Prostate gland (tissue), 2 donors: ENCODE measurements around the gene ENO2. TPM values are rescaled to one million over a fixed set of nuclear protein-coding genes. Genes with fewer than 3 reads are reported as not detected.

Source experiments
- DNase-seq: peaks from one replicate; pipeline ENCODE4 v3.0.0-alpha.2; 2019; ENCODE audit warnings: low spot score
- H3K27ac ChIP-seq, 2 donors: fragments of 200-600 bp; sonication (generic); 2 replicates each; pipeline ENCODE4 v1.5.1; 2017 to 2019
- H3K27me3 ChIP-seq: fragments of 200-600 bp; sonication (generic); replicated peaks from 2 replicates; pipeline ENCODE4 v1.5.1; 2019; ENCODE audit not compliant: insufficient read depth
- H3K36me3 ChIP-seq, 2 donors: fragments of 200-600 bp; sonication (generic); 1 replicate in 1 of 2; 2 replicates in 1 of 2; pipeline versions ENCODE4 v1.5.1 to v1.8.1; 2017 to 2019
- H3K4me1 ChIP-seq: fragments of 200-600 bp; sonication (generic); replicated peaks from 2 replicates; pipeline ENCODE4 v1.5.1; 2019
- H3K4me3 ChIP-seq, 2 donors: fragments of 200-600 bp; sonication (generic); 2 replicates each; pipeline ENCODE4 v1.5.1; 2017 to 2019
- H3K9me3 ChIP-seq: fragments of 200-600 bp; sonication (generic); 2 replicates; pipeline ENCODE4 v1.5.1; 2017
- POLR2A ChIP-seq: fragments of 450-650 bp; IDR thresholded peaks from one replicate; pipeline ENCODE4 v1.6.1; 2016; ENCODE audit warnings: antibody characterized with exemption, mild to moderate bottlenecking
- POLR2AphosphoS5 ChIP-seq: sonication (generic); formaldehyde crosslinking; IDR thresholded peaks from one replicate; pipeline ENCODE4 v1.6.1; 2017; ENCODE audit warnings: antibody characterized with exemption
- WGBS: methylation state at CpG from one replicate; pipeline ENCODE4 v1.1.5; 2018; 5-methylcytosine and 5-hydroxymethylcytosine counted together
- intact Hi-C: fragments of 100-400 bp; cut with DNase I; formaldehyde crosslinking; loops from one replicate; pipeline ENCODE4 v1.14.2; 2022
- total RNA-seq, 2 donors: library from RNA; depleted of rRNA; stranded (reverse); fragments of >200 nt; gene quantifications; one replicate each; pipeline ENCODE4 v1.1.0, GENCODE V29; 2016
- TF ChIP-seq, protein P1 (sequence below), 4 experiments: fragments of 200-600 bp in 2 of 4; fragments of 450-650 bp in 2 of 4; sonication (generic) in 2 of 4; IDR thresholded peaks; 1 replicate in 3 of 4; 2 replicates in 1 of 4; pipeline ENCODE4 v1.5.1; 2016 to 2019; ENCODE audit warnings: antibody characterized with exemption in 4 of 4, mild to moderate bottlenecking in 2 of 4, moderate library complexity in 2 of 4

ENO2 gene
- total RNA-seq, 2 donors from 2014 or later, result 6.9 to 13.0 TPM

DNA sequence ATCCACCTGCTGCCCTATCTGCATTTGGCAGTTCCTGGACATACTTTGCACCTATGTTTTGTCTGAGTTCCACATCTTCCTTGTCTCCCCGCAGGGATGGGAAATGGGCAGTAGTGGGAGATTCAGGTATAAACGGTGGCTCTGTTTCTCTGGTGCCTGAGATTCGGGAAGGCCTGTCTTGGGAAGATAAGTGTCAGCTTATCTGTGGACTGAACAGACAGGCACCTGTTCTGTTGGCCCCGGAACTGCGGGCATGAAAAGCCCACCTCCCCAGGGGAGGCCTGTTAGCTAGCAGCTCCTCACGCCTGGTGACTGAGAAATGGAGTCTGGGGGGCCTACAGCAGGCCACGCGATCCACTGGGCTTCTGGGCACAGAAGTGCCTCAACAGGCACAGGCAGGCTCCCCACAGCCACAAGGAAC, 50.2 kb downstream of the ENO2 start:
- H3K4me1 ChIP-seq, result peaks cover 29% of the 10 kb centered on the region
- no peaks in the 10 kb centered on the region for H3K9me3 ChIP-seq
- 41% methylated on average over 8 of the region's 8 CpGs for WGBS
- intact Hi-C loops, result loop anchor here (10.0 kb wide), 1 partner anchor 90 kb away; the partner anchor contains the start of gene SPSB2
- DNase-seq, result no peak
- H3K27ac ChIP-seq, result peak overlapping the region; percentile 97 to 98
- TF ChIP-seq POLR2AphosphoS5, result no peak
- TF ChIP-seq POLR2A, result no peak
- TF ChIP-seq, protein P1, sequence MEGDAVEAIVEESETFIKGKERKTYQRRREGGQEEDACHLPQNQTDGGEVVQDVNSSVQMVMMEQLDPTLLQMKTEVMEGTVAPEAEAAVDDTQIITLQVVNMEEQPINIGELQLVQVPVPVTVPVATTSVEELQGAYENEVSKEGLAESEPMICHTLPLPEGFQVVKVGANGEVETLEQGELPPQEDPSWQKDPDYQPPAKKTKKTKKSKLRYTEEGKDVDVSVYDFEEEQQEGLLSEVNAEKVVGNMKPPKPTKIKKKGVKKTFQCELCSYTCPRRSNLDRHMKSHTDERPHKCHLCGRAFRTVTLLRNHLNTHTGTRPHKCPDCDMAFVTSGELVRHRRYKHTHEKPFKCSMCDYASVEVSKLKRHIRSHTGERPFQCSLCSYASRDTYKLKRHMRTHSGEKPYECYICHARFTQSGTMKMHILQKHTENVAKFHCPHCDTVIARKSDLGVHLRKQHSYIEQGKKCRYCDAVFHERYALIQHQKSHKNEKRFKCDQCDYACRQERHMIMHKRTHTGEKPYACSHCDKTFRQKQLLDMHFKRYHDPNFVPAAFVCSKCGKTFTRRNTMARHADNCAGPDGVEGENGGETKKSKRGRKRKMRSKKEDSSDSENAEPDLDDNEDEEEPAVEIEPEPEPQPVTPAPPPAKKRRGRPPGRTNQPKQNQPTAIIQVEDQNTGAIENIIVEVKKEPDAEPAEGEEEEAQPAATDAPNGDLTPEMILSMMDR (IDR thresholded peaks at IDR 0.05), result no peak
- H3K36me3 ChIP-seq, result peaks cover 0 to 18% of the 10 kb centered on the region in 2 donors
- peak overlapping the region; percentile 53 to 85 for H3K4me3 ChIP-seq
- H3K27me3 ChIP-seq, result no peaks in the 10 kb centered on the region

DNA sequence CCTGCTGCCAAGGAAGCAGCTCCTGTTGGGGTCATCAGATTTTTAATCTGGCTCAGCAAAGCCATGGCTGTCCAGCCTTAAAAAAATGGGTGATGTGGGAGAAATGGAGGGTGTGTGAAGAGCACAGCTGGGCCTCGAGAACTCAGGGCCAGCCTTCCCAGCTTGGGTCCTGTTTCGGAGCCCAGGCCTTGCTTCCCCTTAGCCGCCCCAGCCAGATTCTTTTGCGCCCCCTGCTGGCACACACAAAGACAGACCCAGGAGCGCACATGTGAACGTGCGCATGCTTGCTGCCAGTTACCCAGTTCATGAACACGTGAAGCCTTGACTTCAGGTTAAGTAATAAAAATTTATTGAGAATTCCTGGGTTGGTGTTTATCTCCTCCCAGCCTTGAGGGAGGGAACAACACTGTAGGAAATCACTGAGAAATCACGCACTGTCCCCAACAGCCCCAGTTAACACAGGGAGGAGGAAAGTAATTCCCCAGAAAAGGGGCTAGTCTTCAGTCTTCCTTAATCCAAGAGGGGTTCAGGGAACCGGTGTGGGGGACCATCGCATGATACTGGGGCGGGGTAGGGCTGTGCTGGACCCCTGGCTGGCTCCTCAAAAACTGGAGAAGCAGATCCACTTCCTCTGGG, 50.8 kb downstream of the ENO2 start:
- DNase-seq, result peak; percentile 94
- Histone ChIP-seq H3K9me3 (no peaks in the 10 kb centered on the region), H3K27me3 (no peaks in the 10 kb centered on the region), H3K36me3 (peaks cover 0 to 18% of the 10 kb centered on the region in 2 donors), H3K4me3 (peak overlapping the region in 1 of 2 donors; percentile 85), H3K27ac (peak overlapping the region; percentile 97 to 98), H3K4me1 (peaks cover 29% of the 10 kb centered on the region)
- TF ChIP-seq, protein P1 (IDR thresholded peaks at IDR 0.05), result peak; percentile 93 to 98 (median 96)
- TF ChIP-seq POLR2A, result peak; percentile 38
- peak; percentile 96 for TF ChIP-seq POLR2AphosphoS5
- intact Hi-C loops, result loop anchor here (10.0 kb wide), 1 partner anchor 90 kb away; the partner anchor contains the start of gene SPSB2
- WGBS, result 9% methylated on average over 12 of the region's 12 CpGs

DNA sequence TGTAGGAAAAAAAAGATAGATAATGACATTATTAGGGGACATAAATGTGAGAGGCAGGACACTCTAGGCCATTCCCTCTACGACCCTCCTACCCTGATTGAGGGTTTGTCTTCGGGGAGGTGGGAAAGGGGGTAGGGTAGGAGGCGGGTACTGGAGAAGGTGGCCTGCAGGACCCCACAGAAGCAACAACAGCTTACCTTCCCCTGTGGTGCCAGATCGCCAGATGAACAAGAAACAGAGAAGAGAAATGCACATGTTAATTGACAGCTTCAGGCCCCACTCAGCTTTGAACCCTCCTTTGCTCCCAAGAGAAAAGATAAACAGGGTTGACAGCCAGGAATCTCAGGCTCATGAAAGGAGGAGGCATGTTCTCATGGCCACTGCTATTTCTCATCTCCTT, 51.3 kb downstream of the ENO2 start:
- TF ChIP-seq, protein P1 (IDR thresholded peaks at IDR 0.05), result no peak
- TF ChIP-seq POLR2A, result no peak
- no peak for TF ChIP-seq POLR2AphosphoS5
- Histone ChIP-seq H3K9me3 (no peaks in the 10 kb centered on the region), H3K27me3 (no peaks in the 10 kb centered on the region), H3K4me3 (peak overlapping the region in 1 of 2 donors; percentile 85), H3K27ac (peak overlapping the region; percentile 97 to 98), H3K4me1 (peaks cover 29% of the 10 kb centered on the region), H3K36me3 (peaks cover 0 to 18% of the 10 kb centered on the region in 2 donors)
- 57% methylated on average over 4 of the region's 4 CpGs for WGBS
- intact Hi-C loops, result loop anchor here (10.0 kb wide), 1 partner anchor 91 kb away; the partner anchor contains the start of gene SPSB2
- no peak for DNase-seq

DNA sequence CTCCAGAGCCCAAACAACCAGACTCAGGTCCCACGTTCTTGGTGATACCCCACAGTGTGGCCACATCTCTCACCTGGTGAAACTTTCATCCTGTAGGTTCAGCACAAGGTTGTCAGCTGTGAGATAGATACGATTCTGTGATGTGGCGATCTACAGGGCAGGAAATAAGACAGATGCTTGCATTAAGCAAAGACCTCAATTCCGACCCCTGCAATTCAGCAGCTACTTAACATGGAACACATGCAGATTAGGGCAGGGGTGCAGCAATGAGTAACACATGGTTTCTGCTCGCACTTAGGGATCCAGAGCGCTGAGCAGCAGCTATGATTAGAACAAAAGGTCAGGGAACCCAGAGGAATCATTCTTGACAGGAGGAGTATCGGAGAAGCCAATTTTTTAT, 52.0 kb downstream of the ENO2 start:
- TF ChIP-seq, protein P1 (IDR thresholded peaks at IDR 0.05), result no peak
- TF ChIP-seq POLR2A, result no peak
- TF ChIP-seq POLR2AphosphoS5, result no peak
- Histone ChIP-seq H3K9me3 (no peaks in the 10 kb centered on the region), H3K4me3 (no peak overlapping the region), H3K36me3 (peaks cover 0 to 18% of the 10 kb centered on the region in 2 donors), H3K27ac (peak overlapping the region in 1 of 2 donors; percentile 98), H3K27me3 (no peaks in the 10 kb centered on the region), H3K4me1 (peaks cover 26% of the 10 kb centered on the region)
- WGBS, result 70% methylated on average over 7 of the region's 7 CpGs
- no peak for DNase-seq
- intact Hi-C loops, result loop anchor here (10.0 kb wide), 1 partner anchor 92 kb away; the partner anchor contains the start of gene SPSB2
